ENCODE results near the gene CUX1. TPM values are rescaled to one million over a fixed set of nuclear protein-coding genes. Genes with fewer than 3 reads are reported as not detected.

The CUX1 gene
- polyA plus RNA-seq, 3 donors, result 80.1 to 95.7 (median 93.4) TPM

- DNase-seq, result no peak
Observed at GRCh38 chr7:102065226-102065625, 247.8 kb downstream of the CUX1 start.

DNA sequence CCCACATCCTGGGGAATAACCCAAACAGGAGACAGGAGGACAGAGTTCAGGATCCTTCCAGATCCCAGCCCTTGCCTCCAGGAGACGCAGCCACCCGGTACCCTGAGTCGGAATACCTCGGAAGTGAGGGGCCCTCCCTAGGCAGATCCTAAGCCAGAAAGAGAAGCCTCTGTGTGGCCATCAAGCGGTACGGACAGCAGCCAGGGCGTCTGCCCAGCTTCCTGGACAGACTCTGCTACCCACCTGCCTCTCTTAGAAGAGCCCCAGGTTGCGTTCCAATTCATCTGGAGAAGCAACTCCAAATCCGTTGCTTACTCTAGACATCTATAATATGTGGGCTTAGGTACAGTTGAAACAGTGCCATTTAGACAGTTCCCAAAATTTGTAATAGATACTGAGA lies 249.1 kb downstream of the CUX1 start:
- DNase-seq, result no peak

- DNase-seq, result no peak
Observed at GRCh38 chr7:102068846-102069245, 251.4 kb downstream of the CUX1 start.

DNA sequence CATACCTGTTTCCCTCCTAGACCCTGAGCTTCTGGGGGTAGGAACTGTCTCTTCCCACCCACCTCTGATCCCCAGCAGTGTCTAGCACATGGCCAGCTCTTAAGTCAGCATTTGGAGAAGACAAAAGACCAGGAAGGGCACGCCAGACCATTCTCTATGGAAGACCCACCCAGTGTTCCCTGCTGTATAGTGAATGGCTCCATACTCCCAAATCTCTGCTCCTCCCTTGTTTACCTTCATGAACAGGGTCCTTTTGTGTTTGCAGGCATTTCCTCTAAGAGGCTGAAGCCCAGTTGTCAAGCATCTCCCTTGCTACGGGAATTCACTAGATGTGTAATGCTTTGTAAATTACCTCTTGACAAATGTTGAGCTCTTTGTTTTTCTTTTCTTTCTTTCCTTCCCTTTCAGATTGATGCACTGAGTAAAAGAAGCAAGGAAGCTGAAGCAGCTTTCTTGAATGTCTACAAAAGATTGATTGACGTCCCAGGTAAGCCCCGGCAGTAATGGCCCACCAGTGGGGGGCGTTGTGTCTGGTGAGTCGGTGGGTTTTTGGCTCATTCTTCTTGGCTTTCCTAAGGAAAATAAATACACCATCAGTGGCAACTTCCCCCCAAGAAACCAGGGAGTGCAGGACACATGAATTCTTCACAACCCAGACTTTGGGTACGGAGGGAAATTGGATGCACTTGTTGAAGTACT lies 252.7 kb downstream of the CUX1 start:
- DNase-seq, result no peak

GRCh38 chr7:102072003-102072402 lies 254.6 kb downstream of the CUX1 start:
- no peak for DNase-seq

GRCh38 chr7:102072636-102073209 lies 255.3 kb downstream of the CUX1 start:
- no peak for DNase-seq

DNA sequence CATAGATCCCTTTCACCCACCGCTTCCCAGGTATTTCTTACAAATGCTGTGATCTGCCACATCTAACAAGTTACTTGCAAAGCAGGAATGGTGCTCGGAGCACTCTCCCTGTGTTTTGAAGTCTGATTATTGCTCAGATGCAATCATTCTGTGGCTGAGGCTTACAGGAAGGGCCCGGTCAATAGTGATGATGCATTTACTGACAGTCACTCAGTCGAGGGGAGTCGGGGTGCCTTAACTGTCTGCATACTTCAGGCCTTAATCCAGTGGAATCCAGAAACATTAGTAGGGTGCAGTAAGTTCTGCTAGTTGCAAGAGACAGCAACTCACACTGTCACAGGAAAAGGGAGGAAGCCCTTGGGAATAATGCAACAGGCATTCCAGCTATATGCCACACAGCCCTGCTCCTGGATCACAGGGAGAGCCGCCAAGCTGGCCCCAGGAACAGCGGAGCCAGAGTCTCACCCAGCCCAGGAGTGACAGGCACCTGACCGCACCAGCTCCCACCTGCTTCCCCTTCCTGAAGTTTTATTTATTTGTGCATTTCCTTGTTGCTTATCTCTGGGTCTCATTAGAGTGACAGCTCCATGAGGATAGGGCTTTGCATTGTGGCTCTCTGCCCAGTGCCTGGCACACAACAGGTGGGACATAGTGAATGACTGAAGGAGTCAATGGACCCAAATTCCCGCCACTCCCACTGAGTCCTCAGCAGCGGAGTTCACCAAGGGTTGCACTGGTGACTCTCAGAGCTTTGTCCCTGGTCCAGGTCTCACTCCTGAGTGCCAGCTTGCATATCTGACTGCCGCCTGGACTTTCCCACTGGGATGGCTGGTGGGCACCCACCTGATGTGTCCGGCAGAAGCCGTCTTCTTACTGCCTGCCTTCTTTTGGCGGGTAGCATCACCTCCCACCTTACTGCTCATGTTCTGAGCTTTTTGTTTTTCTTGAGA lies 256.8 kb downstream of the CUX1 start:
- DNase-seq, result no peak

- DNase-seq, result no peak
Observed at GRCh38 chr7:102075126-102075525, 257.7 kb downstream of the CUX1 start.

DNA sequence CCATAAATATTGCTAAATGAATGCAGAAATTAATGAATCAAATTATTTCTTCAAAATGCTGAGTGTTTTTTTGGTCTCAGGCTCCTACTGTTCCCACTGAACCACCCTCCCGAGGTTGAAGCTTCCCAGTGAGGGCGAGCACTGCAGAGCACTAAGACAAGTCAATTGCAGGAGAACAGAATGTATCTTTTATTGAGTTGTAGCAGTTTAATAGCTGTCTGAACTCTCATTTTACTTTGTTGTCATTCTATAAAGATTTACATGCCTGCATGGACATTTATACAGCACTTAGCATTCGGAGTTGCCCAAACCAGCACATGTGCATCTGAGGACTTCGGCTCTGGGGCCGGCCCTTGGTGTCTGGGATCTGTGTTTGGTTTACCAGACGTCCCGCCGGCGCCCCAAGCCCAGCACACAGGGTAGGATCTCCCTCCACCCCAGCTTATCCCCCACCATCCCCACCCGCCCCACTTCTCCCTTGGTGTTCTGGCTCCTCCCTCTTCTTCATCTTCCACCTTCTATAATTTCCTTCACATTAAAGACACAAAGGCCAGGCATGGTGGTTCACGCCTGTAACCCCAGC lies 258.2 kb downstream of the CUX1 start:
- DNase-seq, result no peak

DNA sequence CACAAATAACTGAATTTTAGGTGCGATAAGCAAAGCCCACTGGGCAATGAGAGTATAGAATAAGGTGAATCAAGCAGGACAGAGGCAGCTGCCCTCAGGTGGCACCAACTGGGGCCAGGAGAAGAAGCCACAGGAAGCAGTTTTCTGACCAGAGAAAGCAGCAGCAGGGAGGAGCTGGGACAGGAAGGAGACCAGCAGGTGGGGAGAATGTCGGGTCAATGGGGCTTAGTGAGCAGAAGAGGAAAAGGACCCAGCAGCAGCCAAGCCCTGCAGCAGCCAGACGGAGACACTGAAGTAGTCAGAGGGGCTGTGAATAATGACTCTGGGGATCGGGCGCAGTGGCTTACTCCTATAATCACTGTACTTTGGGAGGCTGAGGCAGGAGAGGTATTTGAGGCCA lies 259.7 kb downstream of the CUX1 start:
- DNase-seq, result no peak

GRCh38 chr7:102079140-102080018 lies 262.0 kb downstream of the CUX1 start:
- DNase-seq, result no peak

DNA sequence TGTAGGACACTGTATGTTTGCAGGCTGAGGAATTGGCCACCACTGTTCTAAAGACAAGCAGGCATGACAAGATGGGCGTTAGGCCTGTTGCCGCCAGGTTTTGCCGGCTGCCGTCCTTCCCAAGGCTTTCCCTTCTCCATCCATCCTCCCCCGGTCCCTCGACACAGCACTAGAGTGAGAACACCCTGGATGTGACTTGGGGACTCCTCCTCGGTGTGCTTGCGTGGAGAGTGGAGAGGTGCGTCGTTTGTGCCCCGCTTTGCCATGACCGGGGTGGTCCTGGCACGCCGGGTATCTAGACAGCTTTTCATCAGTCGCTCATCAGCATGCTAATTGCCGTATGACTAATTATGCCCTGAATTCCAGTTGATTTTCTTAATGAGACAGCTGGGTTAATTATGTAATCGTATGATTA lies 262.6 kb downstream of the CUX1 start:
- no peak for DNase-seq

DNA sequence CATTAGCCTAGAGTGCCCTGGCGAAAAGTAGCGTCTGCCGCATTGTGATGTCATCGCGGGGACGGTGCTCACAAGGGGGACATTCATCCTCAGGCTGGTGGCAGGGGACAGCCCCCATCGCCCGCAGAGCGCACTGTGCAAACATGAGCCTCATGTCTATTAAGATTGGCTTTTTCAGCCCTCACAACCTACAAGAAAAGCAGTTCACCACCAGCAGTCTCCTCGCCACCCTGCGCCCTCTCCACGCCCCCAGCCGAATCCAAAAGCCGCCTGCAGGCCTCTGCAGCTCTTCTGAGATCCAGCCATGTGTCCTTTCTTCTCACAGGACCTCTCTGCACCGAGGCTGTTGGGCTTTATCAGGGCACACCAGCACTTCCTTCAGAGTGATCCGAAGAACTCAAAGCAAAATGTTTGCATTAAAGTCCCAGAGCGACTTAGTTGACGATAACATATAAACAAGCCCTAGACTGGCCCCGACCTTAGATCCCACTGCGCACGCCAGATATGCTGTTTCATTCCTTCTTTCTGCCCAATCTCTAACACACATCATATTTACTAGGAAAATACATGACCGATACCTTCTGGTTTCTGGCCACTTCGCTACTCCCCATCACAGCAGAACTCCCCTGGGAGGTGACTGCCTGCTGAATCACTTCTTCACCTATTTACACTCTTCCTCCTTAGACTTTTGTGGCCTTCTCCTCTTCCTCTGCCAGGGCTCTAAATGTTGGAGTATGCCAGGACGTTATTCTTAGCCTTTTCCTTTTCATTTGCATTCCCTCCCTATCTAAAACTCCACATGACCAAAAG lies 263.2 kb downstream of the CUX1 start:
- DNase-seq, result no peak

DNA sequence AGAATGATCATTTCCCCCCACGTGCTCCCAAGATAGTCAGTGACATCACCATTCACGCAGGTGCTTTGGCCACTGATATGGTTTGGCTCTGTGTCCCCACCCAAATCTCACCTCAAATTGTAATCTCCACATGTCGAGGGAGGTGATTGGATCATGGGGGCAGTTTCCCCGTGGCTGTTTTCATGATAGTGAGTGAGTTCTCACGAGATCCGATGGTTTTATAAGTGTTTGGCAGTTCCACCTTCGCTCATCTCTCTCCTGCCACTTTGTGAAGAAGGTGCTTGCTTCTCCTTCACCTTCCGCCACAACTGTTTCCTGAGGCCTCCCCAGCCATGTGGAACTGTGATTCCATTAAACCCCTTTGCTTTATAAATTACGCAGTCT lies 263.8 kb downstream of the CUX1 start:
- DNase-seq, result no peak

GRCh38 chr7:102082693-102083368 lies 265.4 kb downstream of the CUX1 start:
- no peak for DNase-seq

DNA sequence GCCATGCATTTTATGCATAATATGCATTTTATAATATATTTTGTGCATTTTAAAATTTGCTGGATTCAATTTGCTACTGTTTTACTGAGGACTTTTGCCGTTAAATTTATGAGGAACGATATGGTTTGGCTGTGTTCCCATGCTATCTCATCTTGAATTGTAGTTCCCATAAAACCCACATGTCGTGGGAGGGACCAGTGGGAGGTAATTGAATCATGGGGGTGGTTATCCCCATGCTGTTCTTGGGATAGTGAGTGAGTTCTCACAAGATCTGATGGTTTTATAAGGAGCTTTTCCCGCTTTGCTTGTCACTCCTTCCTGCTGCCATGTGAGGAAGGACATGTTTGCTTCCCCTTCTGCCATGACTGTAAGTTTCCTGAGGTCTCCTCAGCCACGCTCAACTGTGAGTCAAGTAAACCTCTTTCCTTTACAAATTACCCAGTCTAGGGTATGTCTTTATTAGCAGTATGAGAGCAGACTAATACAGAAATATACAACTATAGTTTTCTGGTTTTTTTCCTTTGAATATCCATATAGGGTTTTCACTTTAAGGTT lies 267.9 kb downstream of the CUX1 start:
- no peak for DNase-seq

DNA sequence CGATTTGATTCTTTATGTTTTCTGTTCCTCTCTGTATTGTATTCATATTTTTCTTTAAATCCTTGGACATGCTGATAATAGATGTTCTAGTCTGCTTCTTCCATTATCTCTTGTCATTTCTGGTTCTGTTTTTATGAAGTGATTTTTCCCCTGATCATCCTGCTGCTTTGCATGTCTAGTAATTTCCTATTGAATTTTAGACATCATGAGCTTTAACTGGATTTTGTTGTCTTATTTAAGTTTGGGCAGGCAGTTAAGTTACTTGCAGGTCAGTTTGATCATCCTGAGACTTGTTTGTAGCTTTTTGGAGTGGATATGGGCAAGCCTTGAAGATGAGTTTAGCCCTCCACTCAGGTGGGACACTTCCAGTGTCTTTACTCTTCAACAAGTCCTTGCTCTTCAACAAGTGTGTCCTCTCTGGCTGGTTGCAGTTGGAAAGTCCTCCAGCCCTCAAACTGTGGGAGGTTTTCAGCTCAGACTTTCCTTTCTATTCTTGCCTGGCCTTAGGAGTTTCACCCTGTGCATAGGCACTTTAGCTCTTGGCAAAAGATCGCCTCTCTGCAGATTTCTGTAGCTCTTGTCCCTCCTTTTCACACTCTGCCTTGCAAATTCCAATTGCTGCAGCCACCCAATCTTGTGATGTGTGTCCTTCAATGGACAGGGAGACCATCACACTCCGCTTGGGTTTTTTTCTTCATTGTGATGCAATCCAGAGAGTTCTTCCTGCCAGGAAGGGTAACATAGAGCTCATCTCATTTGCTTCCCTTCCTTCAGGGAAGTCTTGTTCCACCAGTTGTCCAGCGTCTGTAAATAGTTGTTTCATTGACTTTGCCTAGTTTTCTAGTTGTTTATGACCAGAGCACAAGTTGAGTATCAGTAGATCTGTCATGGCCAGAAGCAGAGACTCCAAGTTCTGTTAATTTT lies 272.0 kb downstream of the CUX1 start:
- DNase-seq, result no peak

DNA sequence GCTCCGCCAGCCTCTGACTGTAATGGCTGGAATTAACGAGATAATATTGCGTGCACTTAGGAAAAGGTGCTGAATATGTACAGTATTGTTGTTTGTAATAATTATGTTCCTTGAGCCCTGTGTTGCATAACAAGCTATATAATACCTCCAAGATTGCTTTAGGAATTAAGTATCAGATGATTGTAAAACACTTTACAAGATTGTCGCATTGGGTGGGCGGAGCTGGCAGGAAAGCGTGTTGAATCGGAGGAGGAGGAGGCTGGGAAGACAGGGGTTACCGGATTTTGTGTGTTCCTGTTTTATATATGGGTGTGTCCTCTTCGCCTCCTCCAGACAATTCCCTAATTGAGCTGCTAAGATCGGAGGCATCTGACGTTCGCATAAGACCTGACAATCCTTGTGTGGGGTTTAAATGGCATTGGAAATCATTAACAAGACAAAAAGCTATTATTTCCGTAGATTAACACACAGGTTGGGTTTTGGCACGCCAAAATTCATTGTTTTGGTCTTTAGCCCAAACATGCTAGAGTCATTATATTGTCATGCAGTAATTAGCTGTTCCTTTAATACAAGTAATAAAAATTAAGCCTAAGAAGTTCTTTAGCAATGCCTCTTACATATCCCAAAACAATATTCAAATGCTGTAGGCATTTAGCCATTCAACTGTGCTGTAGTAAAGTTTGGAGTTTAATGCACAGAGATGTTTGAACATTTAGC lies 276.3 kb downstream of the CUX1 start:
- no peak for DNase-seq

Data from renal pelvis (tissue), 4 donors.